ENCODE results near the gene ASPDH. TPM values are rescaled to one million over a fixed set of nuclear protein-coding genes. Genes with fewer than 3 reads are reported as not detected.

Gene ASPDH
- not detected for total RNA-seq

DNA sequence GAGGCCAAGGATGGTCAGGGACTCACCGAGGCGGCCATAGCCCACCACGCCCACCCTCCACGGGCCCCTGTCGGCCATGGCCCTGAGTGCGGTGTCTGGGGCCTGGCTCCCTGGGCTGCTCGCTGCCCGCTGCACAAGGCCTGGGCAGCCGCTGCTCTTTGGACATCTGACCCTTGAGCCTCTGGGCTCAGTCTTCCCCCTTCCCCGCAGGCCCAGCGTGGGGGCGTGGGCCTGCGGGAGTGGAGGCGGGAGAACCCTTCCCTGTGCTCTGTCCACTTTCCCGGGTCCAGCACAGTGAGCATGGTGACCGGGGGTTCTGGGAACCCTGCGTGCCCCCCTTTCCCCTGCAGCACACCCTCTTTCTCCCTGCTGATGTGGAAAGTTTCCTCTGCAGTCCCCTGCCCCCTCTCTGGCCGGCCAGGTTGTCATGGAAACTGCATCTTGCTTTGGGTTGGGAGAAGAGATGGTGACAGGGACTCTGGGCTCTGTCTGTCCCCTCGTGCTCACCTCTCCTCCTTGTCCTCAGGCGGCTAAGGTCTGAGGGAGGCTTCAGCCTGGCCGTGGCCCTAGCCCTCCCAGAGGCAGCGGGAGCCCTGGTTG, at the start of gene ASPDH:
ASPDH (minus strand) TSS at position 168 of the 600 bp plus-strand sequence; CDS start at position 78, 90 bp downstream.

DNA sequence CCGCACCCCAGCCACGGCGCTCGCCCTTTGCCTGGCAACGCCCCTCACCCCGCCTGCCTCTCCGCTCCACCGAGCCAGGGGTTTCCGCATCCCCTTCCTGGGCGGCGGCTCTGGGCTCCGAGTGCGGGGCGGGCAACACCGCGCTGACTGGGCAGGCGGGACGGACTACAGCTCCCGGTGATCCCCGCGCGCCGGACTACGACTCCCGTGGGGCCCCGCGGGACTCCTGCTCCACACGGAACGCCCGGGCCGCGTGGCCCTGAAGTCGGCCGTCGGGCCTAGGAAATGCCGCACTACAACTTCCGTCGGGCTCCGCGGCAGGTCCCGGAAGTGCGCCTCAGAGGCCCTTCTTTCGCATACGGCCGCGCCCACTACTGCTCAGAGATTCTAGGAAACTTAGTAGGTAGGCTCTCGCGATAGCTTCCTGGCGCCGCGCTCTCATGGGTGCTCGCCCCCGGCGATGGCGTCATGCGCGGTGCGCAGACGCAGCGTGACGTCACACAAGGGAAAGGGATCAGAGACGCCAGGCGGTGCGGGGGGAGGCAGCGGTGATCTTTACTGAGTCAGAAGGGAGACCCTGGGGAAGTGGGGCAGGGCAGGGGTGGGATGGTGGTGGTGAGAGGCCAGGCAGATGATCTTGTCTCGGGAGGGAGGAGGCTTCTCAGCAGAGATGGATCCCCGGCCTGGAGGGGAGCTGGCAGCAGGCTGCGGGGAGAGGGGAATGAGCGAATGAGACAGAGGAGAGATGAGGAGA, 2.5 kb downstream of the ASPDH start, which contains the start of gene JOSD2:
JOSD2 (minus strand) TSS at position 123 of the 754 bp plus-strand sequence. CDS start 760 bp downstream, outside the sequence.

DNA sequence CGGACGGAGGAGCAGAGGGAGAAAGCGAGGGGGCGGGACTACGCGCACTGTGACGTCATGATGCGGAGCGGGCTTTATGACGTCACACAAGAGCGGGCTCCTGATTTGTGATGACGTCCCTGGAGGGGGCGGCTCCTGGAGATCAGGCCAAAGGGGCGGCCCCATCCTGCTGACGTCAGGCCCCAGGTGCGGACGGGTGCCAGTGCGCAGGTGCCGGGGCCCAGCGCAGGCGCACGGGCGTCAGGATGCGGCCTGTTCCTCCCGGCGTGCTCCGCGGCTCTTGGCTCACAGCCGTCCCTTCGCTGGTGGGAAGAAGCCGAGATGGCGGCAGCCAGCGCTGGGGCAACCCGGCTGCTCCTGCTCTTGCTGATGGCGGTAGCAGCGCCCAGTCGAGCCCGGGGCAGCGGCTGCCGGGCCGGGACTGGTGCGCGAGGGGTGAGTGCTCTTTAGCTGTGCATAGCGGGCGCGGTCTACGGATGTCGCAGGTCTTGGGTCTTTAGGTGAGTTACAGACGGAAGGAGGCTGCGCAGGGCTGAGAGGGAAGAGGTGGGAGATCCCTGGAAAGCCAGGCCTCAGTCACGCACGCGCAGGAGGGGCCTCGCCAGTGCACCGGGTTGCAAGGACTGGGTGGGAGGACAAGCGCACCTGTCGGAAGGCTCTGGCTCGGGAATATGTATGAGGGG, 37.3 kb downstream of the ASPDH start, which contains the start of the genes EMC10 and GARIN5A:
EMC10 (plus strand) TSS at position 284 of the 683 bp plus-strand sequence; CDS start at position 322, 38 bp downstream.
GARIN5A (minus strand) TSS at position 625 of the 683 bp plus-strand sequence; CDS start at position 165, 460 bp downstream.

Other genes with a start within 250 kb of the ASPDH start
- 1 to 10 TPM; 4.3 to 4.9 TPM for gene KCNC3, start 184.5 kb downstream of the ASPDH start, total RNA-seq
- gene NAPSA, start 148.3 kb downstream of the ASPDH start, total RNA-seq: 1 to 10 TPM; 3.0 to 4.5 TPM
- 10 to 100 TPM; 68.9 to 73.9 TPM for gene NR1H2, start 137.5 kb downstream of the ASPDH start, total RNA-seq
- 100 to 1,000 TPM; 108 to 116 TPM for gene POLD1, start 129.6 kb downstream of the ASPDH start, total RNA-seq
- under 1 TPM; 0.53 to 0.73 TPM for gene SPIB, start 95.0 kb downstream of the ASPDH start, total RNA-seq
- under 1 TPM; 0.12 to 0.66 TPM for gene MYBPC2, start 81.0 kb downstream of the ASPDH start, total RNA-seq
- gene EMC10, start 37.4 kb downstream of the ASPDH start, total RNA-seq: 10 to 100 TPM; 65.7 to 66.9 TPM
- gene GARIN5A, start 37.1 kb downstream of the ASPDH start, total RNA-seq: under 1 TPM in 1 of 2 experiments, not detected in 1; 0.15 TPM
- 10 to 100 TPM; 39.2 to 42.9 TPM for gene JOSD2, start 2.7 kb downstream of the ASPDH start, total RNA-seq
- gene LRRC4B, start 54.5 kb upstream of the ASPDH start, total RNA-seq: not detected
- not detected for gene SYT3, start 126.0 kb upstream of the ASPDH start, total RNA-seq
- gene C19orf81, start 135.5 kb upstream of the ASPDH start, total RNA-seq: not detected
- gene SHANK1, start 205.9 kb upstream of the ASPDH start, total RNA-seq: not detected
- under 1 TPM; 0.75 to 0.98 TPM for gene CLEC11A, start 209.5 kb upstream of the ASPDH start, total RNA-seq